ENCODE measurements around the gene CCDC8.
"Not testable (repeated sequence)": the region's sequence is repeated elsewhere in the genome, so short reads cannot be mapped to it uniquely, and the experiment has no call there.

CCDC8 gene

DNA sequence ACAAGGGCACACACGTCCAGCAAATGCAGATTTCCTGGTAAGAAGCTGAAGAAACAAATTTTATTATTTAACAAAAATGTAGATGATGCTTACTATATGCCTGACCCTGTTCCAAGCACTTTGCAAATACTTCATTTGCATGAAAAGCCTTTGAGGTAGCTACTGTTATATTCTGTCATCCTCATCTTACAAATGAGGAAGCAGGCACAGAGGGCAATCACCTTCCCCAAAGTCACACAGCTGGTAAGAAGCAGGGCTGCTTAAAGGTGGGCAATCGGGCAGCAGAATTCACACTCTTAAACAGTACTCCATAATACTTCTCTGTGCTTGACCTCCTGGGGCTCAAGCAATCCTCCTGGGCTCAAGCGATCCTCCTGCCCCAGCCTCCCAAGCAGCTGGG, 33.6 kb upstream of the CCDC8 start:
- TF ChIP-seq CTCF (IDR thresholded peaks at IDR 0.05) (no peak), ZFX (IDR thresholded peaks at IDR 0.05; ENCODE audit: borderline replicate concordance) (no peak)

GRCh38 chr19:46446021-46446420, 32.7 kb upstream of the CCDC8 start:
- TF ChIP-seq CTCF (IDR thresholded peaks at IDR 0.05) (no peak), ZFX (IDR thresholded peaks at IDR 0.05; ENCODE audit: borderline replicate concordance) (no peak)
- no peak overlapping the region for H3K27ac ChIP-seq

More for the DNA sequence above, 33.6 kb upstream of the CCDC8 start:
- H3K27ac ChIP-seq, result no peak overlapping the region

GRCh38 chr19:46442808-46443450, 29.6 kb upstream of the CCDC8 start:
- no peak overlapping the region for H3K27ac ChIP-seq

GRCh38 chr19:46441866-46442265, 28.5 kb upstream of the CCDC8 start:
- TF ChIP-seq ZFX (IDR thresholded peaks at IDR 0.05; ENCODE audit: borderline replicate concordance) (no peak), CTCF (IDR thresholded peaks at IDR 0.05) (no peak)
- H3K27ac ChIP-seq, result no peak overlapping the region

More at GRCh38 chr19:46442808-46443450, 29.6 kb upstream of the CCDC8 start:
- no peak for TF ChIP-seq CTCF (IDR thresholded peaks at IDR 0.05)
- no peak for TF ChIP-seq ZFX (IDR thresholded peaks at IDR 0.05; ENCODE audit: borderline replicate concordance)

DNA sequence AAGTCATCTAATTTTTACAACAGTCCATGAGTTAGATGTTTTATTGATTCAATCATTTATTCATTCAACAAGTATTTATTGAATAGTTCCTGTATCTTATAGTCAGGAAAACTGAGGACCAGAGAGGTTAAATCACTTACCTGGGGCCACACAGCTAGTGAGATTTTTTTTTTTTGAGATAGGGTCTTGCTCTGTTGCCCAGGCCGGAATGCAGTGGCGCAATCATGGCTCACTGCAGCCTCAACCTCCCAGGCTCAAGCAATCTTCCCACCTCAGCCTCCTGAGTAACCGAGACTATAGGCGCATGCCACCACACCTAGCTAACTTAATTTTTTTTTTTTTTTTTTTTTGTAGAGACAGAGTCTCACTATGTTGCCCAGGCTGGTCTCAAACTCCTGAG, 22.3 kb upstream of the CCDC8 start:
- H3K27ac ChIP-seq, result not testable (repeated sequence)

- no peak for TF ChIP-seq CTCF (IDR thresholded peaks at IDR 0.05)
- no peak for TF ChIP-seq ZFX (IDR thresholded peaks at IDR 0.05; ENCODE audit: borderline replicate concordance)
- H3K27ac ChIP-seq, result no peak overlapping the region
Observed at GRCh38 chr19:46435009-46435408, 21.6 kb upstream of the CCDC8 start.

GRCh38 chr19:46433470-46433869, 20.1 kb upstream of the CCDC8 start:
- not testable (repeated sequence) for H3K27ac ChIP-seq

- H3K27ac ChIP-seq, result no peak overlapping the region
- TF ChIP-seq ZFX (IDR thresholded peaks at IDR 0.05; ENCODE audit: borderline replicate concordance) (no peak), CTCF (IDR thresholded peaks at IDR 0.05) (peak; percentile 15; the same call in 1 of the 2 replicates)
Observed at GRCh38 chr19:46431824-46432223, 18.5 kb upstream of the CCDC8 start.
